HepG2 (cell line): Measurements from ENCODE around the gene C2orf42. TPM values are rescaled to one million over a fixed set of nuclear protein-coding genes. Genes with fewer than 3 reads are reported as not detected.
A peak's percentile ranks its signal among the peaks of the same experiment; 100 is the strongest.

Source experiments
- AHR ChIP-seq: IDR thresholded peaks from 2 replicates; pipeline ENCODE4 v1.6.1; 2018; ENCODE audit warnings: missing genetic modification reagents, missing compliant biosample characterization
- ATRX ChIP-seq: sonication (generic); formaldehyde crosslinking; IDR thresholded peaks from 2 replicates; pipeline ENCODE4 v1.4.0; 2020; ENCODE audit warnings: missing genetic modification reagents, borderline replicate concordance
- BRD4 ChIP-seq: sonication (generic); formaldehyde crosslinking; IDR thresholded peaks from 2 replicates; pipeline ENCODE4 v1.4.0; 2020; ENCODE audit warnings: missing genetic modification reagents
- CSRNP1 ChIP-seq: sonication (generic); formaldehyde crosslinking; IDR thresholded peaks from 2 replicates; pipeline ENCODE4 v1.8.1; 2023; ENCODE audit warnings: mild to moderate bottlenecking, missing genetic modification reagents
- FOSL1 ChIP-seq: sonication (generic); formaldehyde crosslinking; IDR thresholded peaks from 2 replicates; pipeline ENCODE4 v1.9.0; 2021; ENCODE audit warnings: missing genetic modification reagents, borderline replicate concordance
- JUND ChIP-seq: sonication (generic); formaldehyde crosslinking; IDR thresholded peaks from 2 replicates; pipeline ENCODE4 v1.8.0; 2022; ENCODE audit warnings: mild to moderate bottlenecking, missing genetic modification reagents
- TAF15 ChIP-seq: fragments of 200-400 bp; formaldehyde crosslinking; IDR thresholded peaks from one replicate; pipeline ENCODE4 v1.6.1; 2018; ENCODE audit warnings: mild to moderate bottlenecking, low read depth, low read length; ENCODE audit not compliant: poor library complexity, severe bottlenecking
- ZC3H13 ChIP-seq: sonication (generic); formaldehyde crosslinking; IDR thresholded peaks from 2 replicates; pipeline ENCODE4 v1.8.1; 2023; ENCODE audit warnings: mild to moderate bottlenecking, missing genetic modification reagents, moderate library complexity
- ZIK1 ChIP-seq: sonication (generic); formaldehyde crosslinking; IDR thresholded peaks from 2 replicates; pipeline ENCODE4 v1.5.0; 2020; ENCODE audit warnings: mild to moderate bottlenecking, low read depth, missing genetic modification reagents, borderline replicate concordance
- ZNF674 ChIP-seq: sonication (generic); formaldehyde crosslinking; IDR thresholded peaks from 2 replicates; pipeline ENCODE4 v1.5.0; 2020; ENCODE audit warnings: low read depth, mild to moderate bottlenecking, missing genetic modification reagents
- ZNF678 ChIP-seq: sonication (generic); formaldehyde crosslinking; IDR thresholded peaks from 2 replicates; pipeline ENCODE4 v1.4.0; 2020; ENCODE audit warnings: mild to moderate bottlenecking, missing genetic modification reagents
- ZNF800 ChIP-seq: sonication (generic); formaldehyde crosslinking; IDR thresholded peaks from 2 replicates; pipeline ENCODE4 v1.4.0; 2020; ENCODE audit warnings: missing genetic modification reagents
- polyA plus RNA-seq, 8 experiments: library from polyadenylated mRNA; depleted of rRNA in 3 of 8; stranded (reverse) in 7 of 8; unstranded in 1 of 8; fragments of >200 nt; fragmentation: Illumina TruSeq in 4 of 8; extraction: Trizol in 4 of 8; gene quantifications; 2 replicates each; pipeline versions ENCODE4 v1.2.1 to v1.2.3, GENCODE V29; 2011 to 2016; ENCODE audit warnings: low read depth in 4 of 8, missing spikeins in 1 of 8, mixed read lengths in 1 of 8; ENCODE audit not compliant: insufficient read depth in 1 of 8
- total RNA-seq, 5 experiments: library from RNA; depleted of rRNA; stranded (reverse); fragments of >200 nt; fragmentation: Illumina TruSeq; extraction: Trizol; gene quantifications; 2 replicates each; pipeline ENCODE4 v1.2.3, GENCODE V29; 2016; ENCODE audit warnings: low read depth in 1 of 5
- TF ChIP-seq, protein P1 (sequence below): sonication (generic); formaldehyde crosslinking; IDR thresholded peaks from 2 replicates; pipeline ENCODE4 v1.4.0; 2020; ENCODE audit warnings: missing genetic modification reagents
- TF ChIP-seq, protein P2 (sequence below): sonication (generic); formaldehyde crosslinking; IDR thresholded peaks from 2 replicates; pipeline ENCODE4 v1.4.0; 2020; ENCODE audit warnings: mild to moderate bottlenecking, missing genetic modification reagents
- TF ChIP-seq, protein P3 (sequence below): sonication (generic); formaldehyde crosslinking; IDR thresholded peaks from 2 replicates; pipeline ENCODE4 v1.5.0; 2020; ENCODE audit warnings: missing genetic modification reagents, mild to moderate bottlenecking, borderline replicate concordance
- TF ChIP-seq, protein P4 (sequence below): IDR thresholded peaks from 2 replicates; pipeline ENCODE4 v1.4.0; 2020; ENCODE audit warnings: mild to moderate bottlenecking, missing genetic modification reagents

Gene C2orf42
- total and polyA plus RNA-seq, 2 of the 13 experiments (the other 11 are each of a cell fraction or from before 2014, with no cell fraction given): 9.3 to 9.9 TPM

- TF ChIP-seq ZNF674 (CRISPR knock-in tag): 0 out of 2 replicates have a peak, but pooled peaks have one; percentile 12
- TF ChIP-seq BRD4 (CRISPR knock-in tag): no peak
- no peak for TF ChIP-seq JUND (CRISPR knock-in tag)
- TF ChIP-seq, protein P1, sequence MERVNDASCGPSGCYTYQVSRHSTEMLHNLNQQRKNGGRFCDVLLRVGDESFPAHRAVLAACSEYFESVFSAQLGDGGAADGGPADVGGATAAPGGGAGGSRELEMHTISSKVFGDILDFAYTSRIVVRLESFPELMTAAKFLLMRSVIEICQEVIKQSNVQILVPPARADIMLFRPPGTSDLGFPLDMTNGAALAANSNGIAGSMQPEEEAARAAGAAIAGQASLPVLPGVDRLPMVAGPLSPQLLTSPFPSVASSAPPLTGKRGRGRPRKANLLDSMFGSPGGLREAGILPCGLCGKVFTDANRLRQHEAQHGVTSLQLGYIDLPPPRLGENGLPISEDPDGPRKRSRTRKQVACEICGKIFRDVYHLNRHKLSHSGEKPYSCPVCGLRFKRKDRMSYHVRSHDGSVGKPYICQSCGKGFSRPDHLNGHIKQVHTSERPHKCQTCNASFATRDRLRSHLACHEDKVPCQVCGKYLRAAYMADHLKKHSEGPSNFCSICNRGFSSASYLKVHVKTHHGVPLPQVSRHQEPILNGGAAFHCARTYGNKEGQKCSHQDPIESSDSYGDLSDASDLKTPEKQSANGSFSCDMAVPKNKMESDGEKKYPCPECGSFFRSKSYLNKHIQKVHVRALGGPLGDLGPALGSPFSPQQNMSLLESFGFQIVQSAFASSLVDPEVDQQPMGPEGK: peak; percentile 87
- peak; percentile 84; the same call in 1 of the 2 replicates for TF ChIP-seq ZC3H13
- TF ChIP-seq AHR (CRISPR knock-in tag): no peak
- TF ChIP-seq, protein P2, sequence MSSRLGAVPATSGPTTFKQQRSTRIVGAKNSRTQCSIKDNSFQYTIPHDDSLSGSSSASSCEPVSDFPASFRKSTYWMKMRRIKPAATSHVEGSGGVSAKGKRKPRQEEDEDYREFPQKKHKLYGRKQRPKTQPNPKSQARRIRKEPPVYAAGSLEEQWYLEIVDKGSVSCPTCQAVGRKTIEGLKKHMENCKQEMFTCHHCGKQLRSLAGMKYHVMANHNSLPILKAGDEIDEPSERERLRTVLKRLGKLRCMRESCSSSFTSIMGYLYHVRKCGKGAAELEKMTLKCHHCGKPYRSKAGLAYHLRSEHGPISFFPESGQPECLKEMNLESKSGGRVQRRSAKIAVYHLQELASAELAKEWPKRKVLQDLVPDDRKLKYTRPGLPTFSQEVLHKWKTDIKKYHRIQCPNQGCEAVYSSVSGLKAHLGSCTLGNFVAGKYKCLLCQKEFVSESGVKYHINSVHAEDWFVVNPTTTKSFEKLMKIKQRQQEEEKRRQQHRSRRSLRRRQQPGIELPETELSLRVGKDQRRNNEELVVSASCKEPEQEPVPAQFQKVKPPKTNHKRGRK (CRISPR knock-in tag): no peak
- TF ChIP-seq ZNF678 (CRISPR knock-in tag): peak; percentile 95; the same call in 1 of the 2 replicates
- TF ChIP-seq ATRX: no peak
- TF ChIP-seq FOSL1 (CRISPR knock-in tag): no peak
- no peak for TF ChIP-seq TAF15
- TF ChIP-seq, protein P3, sequence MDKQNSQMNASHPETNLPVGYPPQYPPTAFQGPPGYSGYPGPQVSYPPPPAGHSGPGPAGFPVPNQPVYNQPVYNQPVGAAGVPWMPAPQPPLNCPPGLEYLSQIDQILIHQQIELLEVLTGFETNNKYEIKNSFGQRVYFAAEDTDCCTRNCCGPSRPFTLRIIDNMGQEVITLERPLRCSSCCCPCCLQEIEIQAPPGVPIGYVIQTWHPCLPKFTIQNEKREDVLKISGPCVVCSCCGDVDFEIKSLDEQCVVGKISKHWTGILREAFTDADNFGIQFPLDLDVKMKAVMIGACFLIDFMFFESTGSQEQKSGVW (CRISPR knock-in tag): no peak
- TF ChIP-seq, protein P4, sequence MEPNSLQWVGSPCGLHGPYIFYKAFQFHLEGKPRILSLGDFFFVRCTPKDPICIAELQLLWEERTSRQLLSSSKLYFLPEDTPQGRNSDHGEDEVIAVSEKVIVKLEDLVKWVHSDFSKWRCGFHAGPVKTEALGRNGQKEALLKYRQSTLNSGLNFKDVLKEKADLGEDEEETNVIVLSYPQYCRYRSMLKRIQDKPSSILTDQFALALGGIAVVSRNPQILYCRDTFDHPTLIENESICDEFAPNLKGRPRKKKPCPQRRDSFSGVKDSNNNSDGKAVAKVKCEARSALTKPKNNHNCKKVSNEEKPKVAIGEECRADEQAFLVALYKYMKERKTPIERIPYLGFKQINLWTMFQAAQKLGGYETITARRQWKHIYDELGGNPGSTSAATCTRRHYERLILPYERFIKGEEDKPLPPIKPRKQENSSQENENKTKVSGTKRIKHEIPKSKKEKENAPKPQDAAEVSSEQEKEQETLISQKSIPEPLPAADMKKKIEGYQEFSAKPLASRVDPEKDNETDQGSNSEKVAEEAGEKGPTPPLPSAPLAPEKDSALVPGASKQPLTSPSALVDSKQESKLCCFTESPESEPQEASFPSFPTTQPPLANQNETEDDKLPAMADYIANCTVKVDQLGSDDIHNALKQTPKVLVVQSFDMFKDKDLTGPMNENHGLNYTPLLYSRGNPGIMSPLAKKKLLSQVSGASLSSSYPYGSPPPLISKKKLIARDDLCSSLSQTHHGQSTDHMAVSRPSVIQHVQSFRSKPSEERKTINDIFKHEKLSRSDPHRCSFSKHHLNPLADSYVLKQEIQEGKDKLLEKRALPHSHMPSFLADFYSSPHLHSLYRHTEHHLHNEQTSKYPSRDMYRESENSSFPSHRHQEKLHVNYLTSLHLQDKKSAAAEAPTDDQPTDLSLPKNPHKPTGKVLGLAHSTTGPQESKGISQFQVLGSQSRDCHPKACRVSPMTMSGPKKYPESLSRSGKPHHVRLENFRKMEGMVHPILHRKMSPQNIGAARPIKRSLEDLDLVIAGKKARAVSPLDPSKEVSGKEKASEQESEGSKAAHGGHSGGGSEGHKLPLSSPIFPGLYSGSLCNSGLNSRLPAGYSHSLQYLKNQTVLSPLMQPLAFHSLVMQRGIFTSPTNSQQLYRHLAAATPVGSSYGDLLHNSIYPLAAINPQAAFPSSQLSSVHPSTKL: peak; percentile 59; the same call in 1 of the 2 replicates
- no peak; the same call in 1 of the 2 replicates for TF ChIP-seq ZNF800 (CRISPR knock-in tag)
- TF ChIP-seq ZIK1 (CRISPR knock-in tag): peak; percentile 84; the same call in 1 of the 2 replicates
- TF ChIP-seq CSRNP1 (CRISPR knock-in tag): peak; percentile 99
These were observed 48.8 kb downstream of the C2orf42 start (continued) for GRCh38 chr2:70141902-70142589.
